HUDEP-2 (cell line): Measurements from ENCODE around the gene WDFY2.

Experiments used
- DNase-seq, 76 experiments: peaks; one replicate each; lab custom pipeline; 2025; ENCODE audit not compliant: unreplicated experiment in 76 of 76; lab: John Stamatoyannopoulos, UW

WDFY2 gene

DNA sequence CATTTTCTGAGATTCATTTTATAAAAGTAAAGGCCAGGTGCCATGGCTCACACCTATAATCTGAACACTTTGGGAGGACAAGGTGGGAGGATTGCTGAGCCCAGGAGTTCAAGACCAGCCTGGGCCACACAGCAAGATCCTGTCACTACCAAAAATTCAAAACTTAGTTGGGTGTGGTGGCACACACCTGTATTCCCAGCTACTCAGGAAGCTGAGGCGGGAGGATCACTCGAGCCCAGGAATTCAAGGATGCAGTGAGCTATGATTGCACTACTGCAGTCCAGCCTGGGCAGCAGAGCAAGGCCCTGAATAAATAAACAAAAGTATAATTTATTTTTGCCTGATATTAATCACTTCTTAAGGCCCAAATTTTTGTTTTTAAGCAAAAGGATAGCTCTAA lies 179.2 kb downstream of the WDFY2 start:
- no peak for DNase-seq

DNA sequence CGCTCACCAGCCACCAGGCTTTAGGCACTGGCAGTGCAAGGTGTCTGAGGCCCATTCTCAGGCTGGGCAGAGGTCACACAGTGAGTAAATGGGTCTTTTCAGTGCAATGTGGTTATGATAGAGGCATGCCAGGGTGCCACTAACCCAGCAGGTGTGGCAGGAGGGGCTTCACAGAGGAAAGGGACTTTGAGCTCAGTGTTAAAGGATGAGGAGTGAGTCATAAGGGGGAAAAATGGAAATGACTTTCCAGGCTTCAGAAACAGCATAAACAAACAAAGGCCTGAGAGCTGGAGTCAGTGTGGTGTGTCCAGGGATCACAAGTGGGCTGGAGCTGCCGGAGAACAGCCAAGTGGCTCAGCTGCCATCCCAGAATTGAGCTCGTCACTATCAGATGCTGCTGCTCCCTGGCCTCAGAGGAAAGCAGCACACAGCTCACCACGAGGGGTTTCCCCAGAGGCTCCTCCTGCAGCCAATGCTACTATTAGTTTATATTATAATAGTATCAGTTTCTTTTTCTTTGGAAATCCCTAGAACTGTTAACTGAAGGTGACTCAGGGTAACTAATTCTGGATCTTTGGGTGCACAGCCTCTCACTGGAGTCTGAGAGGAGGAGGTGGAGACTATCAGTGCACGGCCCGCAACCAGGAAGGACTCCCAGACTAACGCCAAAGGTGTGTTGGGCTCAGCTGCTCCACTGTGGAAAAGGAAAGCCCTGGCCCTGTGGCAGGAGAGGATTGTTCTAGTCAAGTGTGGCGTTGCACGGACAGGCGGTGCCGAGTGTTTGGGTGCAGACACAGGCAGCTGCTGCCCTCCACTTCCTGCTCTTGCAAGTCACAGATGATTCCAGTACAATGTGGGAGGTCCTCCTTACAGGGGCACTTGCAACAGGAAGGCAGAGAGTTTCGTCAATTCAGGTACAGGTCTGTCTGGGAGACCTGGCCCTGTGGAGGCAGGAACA lies 180.2 kb downstream of the WDFY2 start:
- no peak for DNase-seq

DNA sequence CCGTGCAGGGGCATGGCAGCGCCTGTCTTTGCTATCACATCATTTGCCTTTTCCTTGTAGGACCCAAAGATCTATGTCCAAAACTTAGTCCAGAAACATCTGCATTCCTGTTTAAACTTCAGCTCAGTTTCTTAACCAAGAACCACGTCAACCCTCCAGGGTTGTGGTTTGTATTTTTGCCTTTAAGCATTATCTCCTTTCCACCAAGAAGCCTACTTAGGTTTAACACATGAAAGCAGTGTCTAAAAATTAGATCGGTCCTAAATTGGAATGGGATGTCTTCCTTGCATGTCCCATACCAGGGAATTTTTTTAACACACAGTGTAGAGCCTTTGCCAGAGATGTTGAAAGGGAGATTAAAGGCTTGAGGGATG lies 180.9 kb downstream of the WDFY2 start:
- DNase-seq: no peak

DNA sequence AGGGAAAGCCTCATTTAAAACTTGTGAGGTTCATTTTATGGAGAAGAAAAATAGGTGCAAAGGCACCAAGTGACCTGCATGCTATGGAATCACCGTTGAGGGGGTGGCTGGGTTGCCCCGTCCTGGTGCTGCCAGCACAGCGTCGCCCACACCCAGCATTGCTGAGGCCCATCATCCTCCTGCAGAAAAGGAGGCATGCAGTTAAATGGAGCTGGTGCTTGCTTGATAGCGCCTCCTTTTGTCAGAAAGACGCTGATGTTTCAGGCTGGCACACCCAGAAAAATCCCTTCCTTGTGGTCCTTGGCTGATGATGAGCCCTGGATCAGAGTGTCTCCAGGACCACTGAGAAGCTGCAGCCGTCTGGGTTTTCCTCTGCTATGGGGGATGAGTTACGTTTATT lies 182.8 kb downstream of the WDFY2 start:
- DNase-seq: peak in 5 of 76 experiments; percentile 3 to 26 (median 14)

DNA sequence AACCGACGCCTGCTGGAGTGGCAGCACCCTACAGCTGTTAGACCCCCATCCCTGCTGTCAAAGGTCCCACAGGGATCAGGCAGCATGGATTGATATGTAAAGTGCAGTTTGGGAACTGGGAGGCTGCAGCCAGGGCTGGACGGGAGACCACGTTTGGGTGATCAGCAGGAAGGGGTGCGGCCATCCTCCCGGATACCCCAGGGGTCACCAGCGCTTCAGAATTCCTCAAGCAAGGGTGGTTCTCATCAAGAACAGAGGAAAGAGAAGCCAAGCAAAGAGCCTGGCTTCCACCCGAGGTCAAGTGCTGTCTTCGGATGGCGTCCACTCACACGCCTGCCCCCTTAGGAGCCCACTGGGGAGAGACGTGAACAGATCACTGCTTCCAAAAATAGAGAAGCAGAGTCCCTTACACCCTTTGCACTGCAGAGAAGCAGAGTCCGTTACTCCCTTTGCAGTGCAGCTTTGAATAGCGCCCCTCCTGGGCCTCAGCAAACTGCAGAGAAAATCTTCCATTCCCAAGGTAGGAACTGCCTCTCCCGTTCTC lies 184.2 kb downstream of the WDFY2 start:
- no peak for DNase-seq

DNA sequence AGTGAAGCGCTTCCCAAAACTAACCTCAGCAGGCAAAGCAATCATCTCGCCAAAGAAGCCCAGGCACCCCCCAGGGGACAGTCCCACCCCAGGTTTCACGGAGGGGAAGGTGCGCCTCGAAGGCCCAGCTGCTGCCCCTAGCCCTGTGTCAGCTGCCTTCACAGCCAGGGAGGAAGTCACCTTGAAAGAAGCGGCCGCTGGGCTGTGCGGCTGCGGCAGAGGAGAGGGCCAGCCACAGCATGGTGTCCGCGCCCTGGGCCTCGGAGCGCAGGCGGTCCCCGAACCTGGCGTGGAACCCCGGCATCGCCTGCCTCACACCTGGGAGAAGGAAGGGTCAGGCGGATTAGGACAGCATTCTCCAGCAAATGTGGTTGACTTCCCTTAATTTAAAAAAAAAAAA lies 184.7 kb downstream of the WDFY2 start:
- DNase-seq: no peak

DNA sequence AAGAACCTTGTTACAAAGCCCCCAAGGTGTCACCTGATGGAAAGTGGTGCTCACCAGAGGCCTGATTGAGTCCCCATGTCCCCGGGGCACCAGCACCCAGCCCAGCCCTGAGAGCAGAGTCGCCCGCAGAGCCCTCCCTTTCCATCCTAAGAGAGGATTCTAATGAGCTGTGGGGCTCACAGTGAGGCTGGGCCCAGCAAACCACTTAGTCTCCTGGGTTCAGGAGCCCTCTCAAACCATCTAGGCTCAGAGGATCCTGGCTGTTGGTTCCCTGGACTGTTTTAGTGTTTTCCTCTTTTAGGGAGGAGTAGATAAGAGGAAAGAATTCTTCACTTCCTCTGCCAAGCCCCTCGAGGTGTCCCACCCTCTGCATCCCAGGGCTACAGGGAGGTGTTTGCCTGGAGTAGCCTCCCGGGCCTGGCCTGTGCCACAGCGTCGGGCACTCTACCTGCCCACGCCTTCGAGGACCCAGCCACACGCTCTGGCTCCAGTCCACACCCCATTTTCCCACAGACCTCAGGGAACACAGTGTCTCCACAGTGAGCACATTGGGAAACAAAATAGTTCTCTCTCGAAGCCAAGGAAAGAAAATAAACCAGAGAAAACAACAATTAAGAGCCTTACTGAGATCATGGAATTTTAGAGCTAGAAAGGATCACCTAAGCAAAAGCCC lies 185.3 kb downstream of the WDFY2 start:
- no peak for DNase-seq

DNA sequence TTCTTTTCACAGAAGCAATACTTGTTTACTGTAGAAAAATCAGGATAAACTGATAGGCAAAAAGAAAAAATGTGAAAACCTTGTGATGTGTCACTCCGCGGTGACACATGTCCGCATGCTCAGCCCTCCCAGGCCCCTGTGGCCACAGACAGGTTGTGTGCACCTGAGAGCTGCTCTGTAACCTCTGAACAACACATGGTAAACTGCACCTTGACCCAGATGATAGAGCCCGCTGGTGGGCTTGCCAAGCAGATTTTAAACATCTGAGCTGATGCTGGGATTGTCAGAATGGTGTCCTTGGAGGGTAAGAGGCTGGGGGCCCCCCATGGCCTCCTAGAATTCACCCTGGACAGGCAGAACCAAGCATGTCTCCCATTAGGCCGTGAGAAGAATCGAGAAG lies 185.9 kb downstream of the WDFY2 start:
- no peak for DNase-seq

DNA sequence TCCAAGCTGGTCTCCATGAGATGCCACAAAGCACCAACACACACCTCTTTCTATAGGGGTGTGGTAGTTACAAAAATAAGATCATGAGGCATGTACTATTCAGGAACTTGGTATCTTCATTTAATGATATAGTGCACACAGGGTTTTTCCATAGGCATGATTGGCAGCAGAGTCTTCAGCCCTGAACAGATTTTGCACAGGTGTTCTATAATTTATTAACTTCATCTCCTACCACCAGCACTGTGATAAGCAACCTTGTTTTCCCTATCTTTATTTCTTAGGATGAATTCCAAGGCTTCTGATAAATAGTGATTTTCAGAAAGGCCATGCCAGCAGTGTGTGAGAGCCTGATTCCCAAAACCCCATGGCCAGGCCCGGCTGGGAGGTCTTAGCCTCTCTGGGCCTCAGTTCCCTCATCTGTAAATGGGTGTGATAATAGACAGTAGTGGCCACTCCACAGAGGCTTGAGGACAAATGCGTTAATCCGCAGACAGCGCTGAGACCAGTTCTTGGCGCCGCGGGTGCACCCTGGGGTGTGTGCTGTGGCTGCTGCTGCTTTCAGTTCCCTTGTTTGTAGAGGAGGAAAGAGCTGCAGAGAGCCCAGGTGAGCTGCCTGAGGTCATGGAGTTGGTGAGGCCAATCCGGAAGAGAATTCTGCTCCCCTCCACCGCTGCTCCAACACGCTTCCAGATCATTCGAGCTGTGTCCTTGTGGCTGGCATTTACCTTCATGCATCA lies 186.6 kb downstream of the WDFY2 start:
- DNase-seq: no peak

DNA sequence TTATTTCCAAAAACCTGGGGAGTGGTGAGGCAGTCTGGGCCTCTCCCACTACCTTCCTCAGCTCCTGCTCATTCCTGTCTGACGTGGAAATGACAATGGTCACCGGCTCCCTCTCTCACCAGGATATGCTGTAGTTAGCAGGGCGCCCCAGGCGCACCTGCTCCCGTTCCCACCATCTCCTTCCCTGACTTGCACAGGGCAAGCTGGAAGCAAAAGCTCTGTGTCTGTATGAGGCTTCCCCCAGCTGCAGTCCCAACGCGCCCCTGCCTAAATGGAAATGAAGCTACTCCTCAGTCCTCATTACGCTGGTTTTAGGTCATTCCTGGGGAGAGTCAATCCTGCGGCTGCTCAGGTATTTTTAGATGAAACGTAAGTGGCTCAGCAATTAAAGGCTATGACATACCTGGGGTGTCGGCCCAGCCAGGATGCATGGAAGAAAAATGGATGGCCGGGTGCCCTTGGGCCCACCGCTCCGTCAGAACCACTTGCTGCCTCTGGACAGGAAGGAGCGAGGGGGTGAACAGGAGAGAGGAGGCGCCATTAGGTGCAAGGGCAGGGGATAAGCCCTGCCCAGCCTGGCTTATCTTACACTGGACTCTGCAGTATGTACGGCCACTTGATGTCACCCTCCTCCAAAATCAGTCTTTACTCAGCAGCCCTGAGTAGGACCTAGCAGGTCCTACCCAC lies 187.3 kb downstream of the WDFY2 start:
- DNase-seq: peak in 1 of 76 experiments; percentile 7

DNA sequence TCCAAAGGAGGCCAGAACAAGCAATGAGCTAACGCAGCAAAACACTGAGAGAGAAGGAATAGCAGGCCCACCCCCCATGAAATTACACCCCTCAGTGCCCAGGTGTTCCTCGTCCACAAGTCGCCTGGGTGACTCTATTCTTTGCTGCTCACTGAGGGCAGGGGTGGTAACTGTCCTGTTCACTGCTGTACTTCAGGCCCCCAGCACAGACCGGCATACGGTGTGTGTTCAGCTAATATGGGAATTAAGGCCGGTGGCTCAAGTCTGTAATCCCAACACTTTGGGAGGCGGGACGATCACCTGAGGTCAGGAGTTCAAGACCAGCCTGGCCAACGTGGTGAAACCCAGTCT lies 187.8 kb downstream of the WDFY2 start:
- no peak for DNase-seq

DNA sequence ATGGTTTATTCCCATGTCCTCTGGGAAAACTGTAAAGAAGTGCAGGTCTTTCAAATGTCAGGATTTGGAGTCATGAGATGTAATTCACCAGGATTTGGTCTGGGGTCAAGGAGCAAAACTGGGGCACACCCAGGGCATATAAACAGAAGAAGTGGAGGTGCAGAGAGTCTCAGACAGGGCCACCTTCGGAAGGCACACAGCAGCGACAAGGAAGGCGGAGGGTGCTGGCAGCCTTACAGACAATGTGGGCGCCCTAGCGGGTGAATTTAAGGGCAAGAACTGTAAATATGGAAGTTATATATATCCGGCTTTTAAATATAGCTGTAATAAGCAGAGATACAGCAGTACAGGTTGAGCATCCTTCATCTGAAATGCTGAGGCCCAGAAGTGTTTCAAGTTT lies 188.5 kb downstream of the WDFY2 start:
- DNase-seq: no peak

DNA sequence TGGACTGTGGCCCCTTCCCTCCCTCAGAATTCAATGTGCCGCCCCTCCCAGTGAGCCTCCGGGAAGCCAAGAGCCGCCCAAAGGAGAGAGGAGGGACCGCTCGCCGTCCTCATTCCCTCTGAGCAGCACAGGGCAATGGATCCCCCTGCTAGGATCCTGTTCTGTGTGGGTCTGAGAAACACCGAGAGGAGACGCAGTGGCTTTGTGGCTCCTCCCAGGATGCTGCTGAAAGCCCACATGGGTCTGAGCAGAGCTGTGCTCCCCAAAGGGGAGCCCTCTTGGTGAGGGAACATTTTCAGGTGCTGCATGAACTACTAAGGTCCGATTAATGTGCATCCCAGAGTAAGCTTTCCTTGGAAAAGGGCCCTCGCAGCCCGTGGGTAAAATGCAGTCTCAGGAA lies 189.3 kb downstream of the WDFY2 start:
- DNase-seq: no peak

DNA sequence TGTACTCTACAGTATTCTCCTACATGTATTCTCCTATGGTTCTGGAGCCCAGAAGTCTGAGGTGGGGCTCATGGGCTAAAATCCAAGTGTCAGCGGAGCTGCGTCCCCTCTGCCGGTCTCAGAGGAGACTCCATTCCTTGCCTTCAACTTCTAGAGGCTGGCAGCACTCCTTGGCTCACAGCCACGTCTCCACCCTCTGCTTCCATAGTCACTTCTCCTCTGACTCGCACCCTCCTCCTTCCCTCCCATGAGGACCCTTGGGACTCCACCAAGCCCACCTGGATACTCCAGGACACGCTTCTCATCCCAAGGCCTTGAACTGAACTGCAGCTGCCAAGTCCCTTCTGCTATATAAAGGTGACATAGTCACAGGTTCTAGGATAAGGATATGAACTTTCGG lies 191.9 kb downstream of the WDFY2 start:
- no peak for DNase-seq

DNA sequence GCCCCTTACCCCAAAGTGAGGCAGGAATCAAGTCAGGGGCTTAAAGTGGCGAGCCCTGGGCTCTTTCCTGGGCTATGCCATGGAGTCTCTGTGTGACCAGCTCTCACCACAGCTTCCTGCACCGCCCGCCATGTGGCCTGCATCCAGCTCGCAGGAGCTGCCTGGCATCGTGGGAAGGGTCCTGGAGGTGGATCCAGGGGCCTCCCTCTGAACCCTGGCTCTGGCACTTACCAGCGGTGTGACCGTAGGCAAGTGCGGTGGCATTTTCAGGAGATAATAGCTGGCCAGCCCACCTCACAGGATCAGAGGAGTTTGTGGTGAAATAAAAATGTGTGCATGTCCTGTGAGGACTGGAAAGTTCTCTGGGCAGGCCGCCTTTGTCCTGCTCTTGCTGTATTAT lies 193.7 kb downstream of the WDFY2 start:
- DNase-seq: no peak

DNA sequence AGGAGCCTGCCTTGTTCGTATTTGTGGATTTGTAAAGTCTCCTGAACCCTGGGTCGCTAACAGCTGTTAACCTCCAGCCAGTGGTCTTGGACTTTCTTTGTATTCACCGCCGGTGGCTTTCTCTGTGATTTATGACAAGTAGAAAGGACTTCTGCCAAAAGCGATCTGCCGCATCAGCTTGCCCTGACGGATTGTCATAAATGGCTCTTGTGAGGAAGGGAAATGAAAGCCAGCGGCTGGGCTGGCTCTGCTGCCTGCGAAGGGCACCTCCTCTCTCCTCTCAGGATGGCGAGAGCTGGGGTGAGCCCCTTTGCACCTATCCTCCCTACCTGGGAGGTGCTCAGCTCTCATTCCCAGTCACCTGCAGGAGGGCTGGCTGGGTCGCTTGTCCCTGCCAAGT lies 194.1 kb downstream of the WDFY2 start:
- DNase-seq: no peak

DNA sequence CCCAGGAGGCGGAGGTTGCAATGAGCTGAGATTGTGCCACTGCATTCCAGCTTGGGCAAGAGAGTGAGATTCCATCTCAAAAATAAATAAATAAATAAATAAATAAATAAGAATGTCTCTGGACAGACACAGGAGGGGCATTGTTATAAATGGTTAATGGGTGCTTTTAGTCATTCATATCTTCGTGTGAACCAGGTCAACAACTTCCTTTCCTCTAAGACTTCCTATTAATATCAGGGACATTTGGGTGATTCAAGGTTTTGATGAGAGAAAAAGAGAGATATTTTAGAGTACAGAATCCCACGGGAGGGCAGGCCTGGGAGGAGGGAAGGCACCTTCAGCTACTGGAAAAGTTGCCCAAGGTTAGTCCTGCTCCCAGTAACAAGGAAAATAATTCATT lies 195.8 kb downstream of the WDFY2 start:
- no peak for DNase-seq

DNA sequence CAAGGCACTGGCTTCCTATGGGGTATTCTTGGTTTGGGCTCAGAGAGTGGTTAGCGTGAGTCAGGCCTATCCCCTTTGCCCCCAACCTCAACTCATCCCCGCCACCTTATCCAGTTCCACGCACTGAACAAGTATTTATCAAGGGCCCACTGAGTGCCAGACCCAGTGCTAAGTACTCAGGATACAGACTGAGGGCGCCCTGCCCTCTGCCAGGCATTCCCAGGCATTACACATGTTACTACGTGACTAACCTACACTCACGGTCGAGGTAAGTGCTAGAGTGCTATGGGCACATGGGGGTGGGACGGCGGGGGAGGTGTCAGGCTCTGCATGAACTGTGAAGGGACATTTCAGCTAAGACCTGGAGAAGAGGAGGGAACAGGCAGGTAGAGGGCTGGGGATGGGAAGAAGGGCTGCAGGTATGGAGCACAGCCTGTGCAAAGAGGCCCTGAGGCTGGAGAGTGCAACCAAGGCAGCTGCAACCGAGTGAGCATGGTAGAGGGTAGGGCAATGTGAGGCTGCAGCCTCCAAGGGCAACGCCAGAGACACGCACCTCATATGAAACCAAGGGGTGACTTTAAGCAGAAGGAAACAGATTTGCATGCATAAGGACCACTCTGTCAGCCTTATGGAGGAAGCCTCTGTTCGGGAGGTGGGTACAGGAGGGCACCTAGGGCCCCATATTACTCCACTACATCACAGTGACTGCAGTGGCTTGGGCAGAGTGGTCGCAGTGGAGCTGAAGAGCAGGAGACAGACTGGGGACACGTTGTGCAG lies 197.2 kb downstream of the WDFY2 start:
- DNase-seq: peak in 22 of 76 experiments; percentile 5 to 38 (median 16)

DNA sequence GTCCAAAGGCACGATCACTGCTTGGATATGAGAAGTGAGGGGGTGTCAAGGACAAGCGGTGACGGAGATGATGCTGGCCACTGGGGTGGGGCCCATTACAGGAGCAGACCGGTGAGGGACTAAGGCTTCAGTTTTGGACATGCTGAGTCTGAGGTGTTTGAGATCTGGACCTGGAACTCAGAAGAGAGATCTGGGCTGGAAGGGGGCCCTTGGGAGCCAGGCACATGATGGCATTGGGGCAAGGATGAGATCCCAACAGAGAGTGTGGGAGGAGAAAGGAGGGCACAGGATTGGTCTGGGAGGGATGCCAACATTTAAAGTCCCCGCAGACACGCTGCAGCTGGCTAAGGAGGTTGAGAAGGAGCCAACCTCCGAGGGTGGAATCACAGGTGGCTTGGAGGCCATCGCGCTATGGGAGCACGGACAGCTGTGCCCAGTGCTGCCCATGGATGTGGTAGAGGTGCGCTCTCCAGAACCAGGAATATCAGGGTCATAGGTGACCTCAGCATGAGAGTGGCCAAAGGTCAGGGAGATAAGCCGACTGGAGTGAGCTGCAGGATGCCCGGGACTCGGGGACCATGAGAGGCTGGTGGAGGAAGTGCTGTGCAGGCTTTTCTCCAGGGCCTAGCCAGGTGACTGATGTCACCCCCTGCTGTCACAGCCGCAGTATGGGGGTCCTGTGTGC lies 197.9 kb downstream of the WDFY2 start:
- no peak for DNase-seq
